Stimulated activated CD8-positive, alpha-beta memory T cell treated with anti-CD3 and anti-CD28 coated beads, Interleukin-4, amount 100 ng/mL, for 1 hour (primary cell): ENCODE data around the gene OXER1.

Experiments used
- DNase-seq, 2 donors: peaks; one replicate each; pipeline ENCODE4 v3.0.0-alpha.2; 2020; ENCODE audit warnings: low read depth in 2 of 2, low spot score in 1 of 2

Gene OXER1

DNA sequence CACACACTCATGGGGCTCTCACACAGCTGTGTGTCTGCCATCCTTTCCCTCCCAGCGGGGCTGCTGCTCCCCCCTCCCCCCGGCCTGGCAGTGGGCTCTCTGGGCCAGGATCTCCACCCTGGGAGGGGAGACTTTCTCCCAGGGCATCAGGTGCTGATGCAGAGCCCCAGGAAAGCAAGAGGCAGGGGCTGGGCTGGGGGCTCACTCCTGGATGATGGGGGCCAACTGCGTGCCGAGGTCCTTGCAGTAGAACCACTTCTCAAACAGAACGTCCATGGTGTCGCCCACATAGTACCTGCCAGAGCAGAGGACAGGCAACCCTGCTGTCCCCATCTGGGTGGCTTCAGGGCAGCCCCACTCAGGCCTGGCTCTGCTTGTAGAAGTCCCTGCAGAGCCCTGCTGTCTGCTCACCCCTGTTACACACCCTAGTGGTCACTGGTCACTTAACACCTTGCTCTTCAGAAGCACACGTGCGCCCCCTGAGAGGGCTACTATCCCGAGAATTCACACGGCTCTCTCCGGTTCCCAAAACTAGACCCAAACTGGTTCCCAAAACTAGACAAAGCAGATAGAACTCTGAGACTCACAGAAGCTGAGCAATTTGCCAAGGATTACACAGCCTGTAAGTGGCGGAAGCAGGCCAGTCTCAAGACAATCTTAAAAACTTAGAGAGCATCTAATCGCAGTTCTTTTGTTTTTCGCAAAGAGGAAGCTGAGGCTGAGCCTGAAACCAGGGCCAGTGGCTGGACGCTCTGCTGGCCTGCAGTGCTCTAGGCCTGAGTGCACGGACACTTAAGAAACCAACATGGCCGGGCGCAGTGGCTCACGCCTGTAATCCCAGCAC lies 6.6 kb upstream of the OXER1 start:
- DNase-seq = no peak

DNA sequence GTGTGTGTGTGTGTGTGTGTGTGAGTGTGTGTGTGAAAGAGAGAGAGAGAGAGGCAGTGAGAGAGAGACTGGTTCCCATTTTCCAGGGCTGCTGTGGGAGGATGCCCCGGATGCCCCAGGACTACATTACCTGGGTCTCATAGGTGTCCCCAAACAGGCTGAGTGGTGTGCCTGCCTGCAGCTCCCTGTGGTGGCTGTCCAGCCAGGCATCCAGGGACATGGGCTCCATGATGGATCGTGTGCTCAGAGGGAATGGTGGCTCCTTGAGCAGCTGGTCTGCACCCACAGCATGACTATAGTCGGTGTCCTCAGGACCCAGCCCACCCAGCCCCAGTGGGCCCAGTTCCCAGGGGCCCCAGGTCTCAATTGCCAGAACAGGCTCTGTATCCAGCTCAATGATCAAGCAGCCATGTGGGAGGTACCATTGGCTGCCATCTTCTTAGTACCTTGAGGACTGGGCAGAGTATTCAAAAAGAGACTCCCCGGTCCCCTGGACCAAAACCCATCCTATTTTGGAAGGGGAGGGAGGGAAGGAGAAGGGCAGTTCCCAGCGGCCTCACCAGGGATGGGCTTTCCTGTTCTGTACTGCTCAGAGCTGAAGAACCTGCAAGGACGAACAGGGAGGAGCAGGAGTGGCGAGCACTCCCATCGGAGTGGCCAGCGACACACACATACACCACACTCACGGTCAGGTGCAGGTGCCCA lies 5.8 kb upstream of the OXER1 start:
- DNase-seq = no peak

DNA sequence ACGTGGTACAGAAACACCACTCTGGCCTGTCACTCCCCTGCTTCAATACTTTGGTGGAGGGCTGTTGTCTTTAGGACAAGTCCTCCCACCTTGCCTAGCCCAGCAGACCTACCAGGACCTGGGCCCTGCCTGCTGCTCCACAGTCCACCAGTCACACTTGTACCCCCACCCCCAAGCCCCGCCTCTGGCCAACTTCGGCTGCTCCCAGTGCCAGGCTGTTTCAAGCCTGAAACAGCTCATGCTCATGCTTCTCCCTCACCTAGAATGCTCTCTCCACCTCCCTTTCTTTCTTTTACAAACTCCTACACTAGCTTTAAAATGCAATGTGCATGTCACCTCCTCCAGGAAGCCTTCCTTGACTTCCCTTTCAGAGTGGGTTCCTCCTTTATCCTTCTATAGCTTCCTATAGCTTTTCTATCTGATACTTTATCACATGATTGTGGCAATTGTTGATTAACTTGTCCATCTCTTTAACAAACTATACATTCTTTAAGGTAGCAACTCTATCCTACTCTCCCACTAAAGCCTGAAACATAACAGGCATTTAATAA lies 4.8 kb upstream of the OXER1 start:
- DNase-seq = no peak

DNA sequence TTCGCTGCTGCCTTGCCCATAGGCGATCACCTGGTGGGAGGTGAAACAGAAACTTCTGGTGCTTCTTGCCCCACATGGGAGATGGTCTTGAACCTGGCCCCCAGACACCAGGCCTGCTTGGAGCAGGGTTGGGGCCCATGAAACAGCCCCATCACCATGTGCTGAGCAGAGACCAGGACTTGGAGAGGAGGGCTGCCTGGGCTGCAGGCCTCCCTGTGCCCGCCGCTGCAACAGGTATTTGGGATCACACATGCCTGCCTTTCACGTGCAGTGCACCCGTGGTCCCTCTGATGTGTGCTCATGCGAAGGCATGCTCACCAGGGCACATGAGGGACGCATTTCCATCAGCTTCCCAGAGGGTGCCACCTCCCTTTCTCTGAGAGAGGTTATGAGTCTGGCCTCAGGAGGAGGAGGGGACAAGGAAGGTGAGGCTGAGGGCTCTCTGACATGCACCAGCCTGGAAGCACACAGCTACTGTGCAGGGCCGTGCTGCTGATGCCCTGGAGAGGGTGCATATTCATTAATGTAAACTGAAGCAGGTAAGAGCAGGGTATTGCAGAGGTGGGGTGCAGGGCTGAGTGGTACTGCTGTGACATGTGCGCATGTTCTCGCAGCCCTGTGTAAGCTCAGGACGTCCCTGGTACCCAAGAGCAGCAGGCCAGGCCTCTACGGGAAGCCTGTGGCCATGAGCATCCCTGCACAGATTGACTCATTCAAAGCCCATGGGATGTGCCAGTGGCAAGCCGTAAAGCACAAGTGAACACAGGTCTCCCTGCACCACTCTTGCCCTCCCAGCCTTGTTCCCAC lies 4.2 kb upstream of the OXER1 start:
- no peak for DNase-seq

DNA sequence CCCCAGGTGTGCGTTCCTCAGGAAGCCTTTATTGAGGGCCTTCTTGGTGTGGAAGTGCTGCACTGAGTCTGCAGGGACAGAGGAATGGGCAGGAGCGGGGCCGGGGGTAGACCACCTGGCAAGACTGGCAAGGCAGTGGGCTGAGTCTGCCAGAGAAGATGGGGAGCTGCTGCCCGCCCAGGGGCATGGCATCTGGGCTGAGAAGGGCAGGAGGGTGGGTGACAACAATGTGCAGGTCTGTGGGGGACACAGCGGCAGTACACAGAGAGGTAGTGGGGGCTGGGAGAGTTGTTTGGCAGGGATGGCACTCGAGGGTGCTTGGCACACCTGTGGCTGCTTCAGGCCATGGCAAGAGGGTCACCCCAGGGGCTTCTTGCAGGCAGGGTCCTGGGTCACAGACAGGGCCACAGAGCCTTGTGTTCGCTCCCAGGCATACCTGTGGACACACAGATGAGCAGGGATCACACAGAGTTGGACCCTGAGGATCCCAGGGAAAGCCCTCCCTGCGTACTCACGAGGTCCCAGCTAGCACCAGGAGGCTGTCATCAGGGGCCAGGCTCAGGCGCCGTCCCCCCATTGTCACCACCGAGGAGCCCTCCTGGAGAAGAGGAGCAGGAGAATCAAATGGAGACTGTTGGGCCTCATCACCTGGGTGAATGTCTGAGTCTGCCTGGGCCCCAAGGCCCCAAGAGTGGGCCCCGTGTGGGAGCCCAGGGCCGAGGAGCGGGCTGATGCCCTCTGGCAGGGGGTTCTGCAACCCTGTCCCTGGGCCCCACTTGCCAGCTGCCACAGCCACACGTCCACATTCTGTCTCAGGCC lies 3.4 kb upstream of the OXER1 start:
- DNase-seq = no peak

DNA sequence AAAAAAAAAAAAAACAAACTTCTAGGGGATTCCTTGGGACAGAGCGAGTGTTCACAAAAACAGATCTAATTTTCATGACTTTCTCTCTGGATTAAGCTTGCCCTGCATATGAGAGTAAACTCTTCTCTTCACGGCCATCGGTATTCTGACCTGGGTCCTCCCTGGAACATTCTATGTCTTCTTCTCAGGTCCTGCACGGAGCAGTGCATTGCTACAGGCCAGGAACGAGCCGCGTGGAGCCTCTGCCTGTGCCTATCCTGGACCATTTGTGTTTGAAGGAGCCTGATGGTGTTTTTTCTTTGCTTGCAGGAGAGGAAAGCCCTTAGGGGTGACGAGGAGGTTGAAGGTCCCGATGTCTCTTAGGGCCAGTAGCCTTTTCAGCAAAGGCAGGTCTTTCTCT lies 1.8 kb upstream of the OXER1 start:
- no peak for DNase-seq

DNA sequence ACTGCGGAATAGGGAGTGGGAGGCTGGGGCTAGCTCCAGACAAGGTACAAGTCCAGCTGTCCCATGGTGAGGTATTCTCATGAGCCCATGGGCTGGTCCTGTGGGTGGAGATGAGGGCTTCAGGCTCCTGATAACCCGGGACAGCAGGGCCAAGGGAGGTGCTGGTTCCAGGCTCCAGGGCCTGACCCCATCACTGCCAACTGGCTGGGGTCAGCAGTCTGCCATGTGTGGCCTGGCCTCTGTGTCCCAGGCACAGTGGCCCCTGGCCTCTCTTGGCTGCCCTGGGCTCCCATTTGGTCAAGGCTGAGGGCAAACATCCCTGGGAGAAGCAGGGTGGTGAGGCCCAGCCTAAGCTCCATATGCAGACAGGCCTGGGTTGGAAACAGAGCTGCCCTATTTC lies 966 bp upstream of the OXER1 start:
- no peak for DNase-seq

DNA sequence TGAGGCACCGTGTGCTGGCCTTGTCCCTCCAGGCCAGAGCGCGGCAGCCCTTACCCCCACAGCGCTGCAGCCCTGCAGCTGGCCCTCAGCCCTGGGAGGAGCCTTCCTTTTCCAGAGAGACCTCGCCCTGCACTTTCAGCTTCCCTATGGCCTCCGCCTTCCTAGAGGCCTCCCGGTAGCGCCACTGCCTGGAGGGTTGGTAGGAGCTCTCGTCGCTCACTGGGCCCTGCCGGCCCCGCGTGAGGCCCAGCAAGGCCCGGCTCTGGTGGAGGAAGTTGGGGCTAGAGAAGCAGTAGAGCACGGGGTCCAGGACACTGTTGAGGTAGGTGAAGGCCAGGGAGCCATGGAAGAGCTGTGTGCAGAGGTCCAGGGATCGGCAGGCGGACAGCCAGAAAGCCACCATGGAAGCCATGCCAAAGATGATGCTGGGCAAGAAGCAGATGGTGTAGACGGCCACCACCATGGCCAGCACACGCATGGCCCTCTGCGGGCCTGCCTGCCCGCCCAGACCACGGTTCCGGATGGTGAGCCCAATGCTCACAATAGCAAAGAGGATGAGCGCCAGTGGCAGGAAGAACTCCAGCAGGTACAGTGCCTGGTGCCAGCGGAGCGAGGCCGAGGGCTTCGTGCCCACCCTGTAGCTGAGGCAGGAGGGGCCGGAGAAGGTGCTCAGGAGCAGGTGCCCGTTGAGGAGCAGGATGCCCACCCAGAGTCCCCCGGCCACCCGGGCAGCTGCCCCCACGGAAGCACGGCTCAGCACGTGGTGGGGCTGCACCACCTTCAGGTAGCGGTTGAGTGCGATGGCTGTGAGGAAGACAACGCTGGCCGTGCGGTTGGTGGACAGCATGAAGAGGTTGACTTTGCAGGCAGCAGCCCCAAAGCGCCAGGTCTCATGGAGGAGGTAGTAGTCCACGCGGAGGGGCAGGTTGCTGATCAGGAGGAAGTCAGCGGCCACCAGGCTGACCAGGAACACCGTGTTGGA lies 821 bp downstream of the OXER1 start:
- DNase-seq = no peak

DNA sequence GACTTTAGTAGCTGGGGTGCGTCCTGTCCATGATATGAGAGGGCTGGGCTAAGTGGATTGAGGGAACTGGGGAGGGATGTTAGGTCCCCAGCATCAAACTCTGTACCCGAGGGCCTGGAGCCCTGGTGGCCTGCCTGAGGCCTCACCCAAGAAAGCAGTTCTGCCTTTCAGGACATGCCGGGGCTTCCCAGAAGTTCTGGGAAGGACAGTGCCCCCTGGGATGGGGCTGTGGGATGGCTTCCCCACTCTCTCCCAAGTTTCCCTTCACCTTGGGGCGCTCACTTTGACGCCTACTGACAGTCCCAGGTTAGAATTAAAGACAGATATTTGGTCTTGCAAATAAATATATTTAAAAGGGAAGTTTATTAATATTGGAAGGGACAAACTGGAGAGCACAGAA lies 1.8 kb downstream of the OXER1 start:
- no peak for DNase-seq

DNA sequence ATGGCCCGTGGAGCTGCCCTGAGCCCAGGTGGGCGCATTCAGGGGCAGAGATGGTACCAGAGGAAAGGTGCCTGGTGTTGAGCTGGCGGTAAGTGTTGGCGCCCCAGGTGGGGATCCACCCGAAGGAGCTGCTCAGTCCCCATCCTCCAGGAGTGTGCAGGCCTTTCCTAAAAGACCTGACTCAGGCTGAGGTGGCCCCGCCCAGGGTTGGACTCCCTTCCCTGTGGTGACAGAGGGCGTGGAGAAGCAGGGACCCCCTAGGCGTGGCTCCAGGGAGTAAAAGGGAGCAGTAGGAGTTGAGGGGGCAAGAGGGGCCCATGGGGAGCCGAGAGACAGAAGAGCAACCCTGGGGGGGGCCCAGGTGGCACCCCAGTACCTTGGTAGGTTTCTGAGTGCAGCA lies 2.4 kb downstream of the OXER1 start:
- no peak for DNase-seq

DNA sequence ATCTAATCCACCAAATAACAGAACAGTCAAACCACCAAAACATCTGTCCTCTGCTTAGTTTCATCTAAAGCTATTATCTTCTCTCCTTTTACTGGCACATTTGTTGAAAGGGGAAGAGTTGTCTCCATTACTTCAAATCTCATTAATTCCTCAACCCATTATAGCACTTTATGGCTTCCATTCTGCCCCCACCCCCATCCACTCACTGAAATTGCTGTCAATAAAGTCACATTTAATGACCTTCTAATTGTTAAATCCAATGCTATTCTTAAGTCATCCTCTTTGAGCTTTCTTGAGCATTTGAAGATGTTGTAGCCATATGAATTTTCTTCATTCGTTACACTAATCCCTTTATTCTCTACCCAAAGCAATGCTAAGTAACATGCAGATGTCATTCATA lies 5.2 kb downstream of the OXER1 start:
- no peak for DNase-seq

DNA sequence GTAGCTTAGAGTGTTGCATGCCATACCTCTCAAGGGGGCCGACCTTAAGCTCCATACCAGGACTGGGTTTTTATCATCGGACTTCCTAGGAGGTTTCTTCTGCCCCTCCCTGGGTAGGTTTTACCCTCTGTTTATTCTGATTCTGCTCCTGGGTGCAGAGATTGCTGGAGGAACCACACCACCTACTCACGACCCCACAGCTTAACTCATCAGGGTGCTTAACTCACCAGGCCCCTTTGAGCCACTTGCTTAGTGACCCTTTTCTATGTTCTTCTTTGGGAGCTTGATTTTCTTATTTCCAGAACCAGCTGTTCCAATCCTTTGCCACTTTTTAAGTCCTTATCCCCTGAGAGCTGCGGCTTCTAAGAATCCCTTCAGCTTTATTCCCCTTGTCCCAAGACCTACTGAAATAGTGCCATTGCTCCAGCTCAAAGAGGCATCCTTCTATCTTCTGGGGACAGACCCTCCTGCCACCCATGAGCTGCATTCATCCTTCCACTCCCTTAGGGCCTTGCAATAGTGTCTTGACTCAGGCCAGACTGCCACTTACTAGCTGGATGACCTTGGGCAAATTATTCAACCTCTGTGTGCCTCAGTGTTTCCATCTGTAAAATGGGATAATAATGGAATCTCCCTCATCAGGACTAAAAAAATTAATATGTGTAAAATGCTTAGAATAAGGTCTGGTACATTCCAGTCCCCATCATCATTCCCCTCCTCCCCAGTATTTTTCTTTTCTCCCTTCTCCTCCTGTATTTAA lies 5.8 kb downstream of the OXER1 start:
- DNase-seq = no peak

DNA sequence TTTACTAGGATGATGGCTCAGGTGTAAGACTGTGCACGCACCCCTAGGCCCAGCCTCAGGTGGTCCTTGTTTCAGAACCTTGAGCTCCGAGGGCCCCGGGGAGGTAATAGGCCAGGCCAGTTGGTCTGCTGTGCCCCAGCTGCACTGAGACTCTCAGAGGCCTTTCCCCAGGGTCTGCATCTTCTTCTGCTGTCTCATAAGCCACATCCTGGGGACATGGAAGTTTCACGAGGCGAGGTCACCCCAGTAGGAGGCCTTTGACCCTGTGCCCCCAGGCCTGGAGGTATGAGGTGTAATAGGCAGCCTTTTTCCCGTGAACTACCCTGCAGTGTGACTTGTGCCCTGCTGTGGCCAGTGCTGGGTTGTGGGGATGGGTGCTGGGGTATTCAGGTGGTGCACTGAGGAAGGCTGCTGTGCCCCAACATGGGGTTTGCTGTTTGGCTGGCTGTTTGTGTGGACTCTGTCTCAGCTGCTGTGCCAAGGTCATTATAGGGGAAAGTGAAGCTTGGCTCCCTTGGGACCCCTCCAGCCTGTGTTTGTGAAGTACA lies 6.9 kb downstream of the OXER1 start:
- no peak for DNase-seq

DNA sequence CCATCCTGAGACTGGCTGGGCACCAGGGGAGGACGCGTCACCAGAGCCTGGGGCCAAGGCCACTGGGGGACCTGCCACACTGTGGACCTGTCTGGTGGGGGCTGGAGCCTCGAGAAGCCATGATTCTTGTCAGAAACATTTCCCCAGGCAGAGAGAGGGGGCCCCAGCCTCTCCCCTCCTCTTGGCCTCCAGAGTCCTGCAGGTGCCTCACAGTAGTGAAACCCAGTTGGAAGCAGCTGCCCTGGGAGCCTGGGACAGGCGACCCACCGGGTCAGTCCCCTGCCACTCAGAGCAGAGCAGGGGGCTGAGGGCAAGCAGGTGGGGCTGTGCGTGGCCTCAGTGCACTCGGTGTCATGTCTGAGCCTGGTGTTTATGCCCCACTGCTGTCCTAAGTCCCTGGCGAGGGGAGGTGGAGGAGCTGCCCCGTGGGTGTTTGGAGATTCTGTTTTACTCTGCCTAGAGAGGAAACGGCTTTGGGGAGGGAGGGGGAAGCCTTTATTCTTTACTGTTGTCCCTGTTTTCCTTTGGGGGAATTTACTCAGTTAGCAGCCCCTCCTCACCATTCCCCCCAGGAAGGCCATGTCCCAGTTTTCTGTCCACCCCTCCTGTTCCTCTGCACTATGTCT lies 7.7 kb downstream of the OXER1 start:
- DNase-seq = no peak

DNA sequence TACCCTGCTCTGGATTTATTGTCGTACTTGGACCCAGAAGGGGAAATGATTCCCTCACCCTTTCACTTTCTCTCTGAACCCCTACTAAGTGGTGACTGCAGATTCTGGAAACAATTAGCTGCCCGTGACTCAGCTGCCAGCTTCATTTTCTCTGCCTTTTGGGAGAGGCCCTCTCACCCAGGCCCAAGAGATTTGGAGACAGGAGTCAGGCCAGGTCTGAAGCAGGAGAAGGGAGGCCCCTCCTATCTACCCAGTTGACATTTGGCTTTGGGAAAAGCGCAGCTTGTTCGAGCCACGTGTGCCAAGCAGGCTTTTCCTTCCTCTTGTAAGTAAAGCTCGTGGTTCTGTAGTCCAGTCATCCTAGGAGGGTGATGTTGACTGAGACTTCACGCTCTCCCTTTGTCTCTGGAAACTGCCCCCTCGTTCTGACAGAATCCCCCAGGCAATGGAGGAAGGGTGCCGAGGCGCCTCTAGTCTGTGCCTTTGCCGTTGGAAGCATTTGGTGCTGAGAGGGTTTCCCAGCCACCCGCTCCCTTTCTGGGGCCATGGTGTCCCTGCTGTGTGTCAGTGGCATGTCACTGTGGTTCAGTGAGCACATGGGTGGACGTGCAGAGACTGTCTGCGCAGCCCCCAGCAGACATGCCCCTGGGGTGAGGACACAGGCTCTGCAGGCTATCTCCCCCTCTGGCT lies 8.6 kb downstream of the OXER1 start:
- DNase-seq = no peak

DNA sequence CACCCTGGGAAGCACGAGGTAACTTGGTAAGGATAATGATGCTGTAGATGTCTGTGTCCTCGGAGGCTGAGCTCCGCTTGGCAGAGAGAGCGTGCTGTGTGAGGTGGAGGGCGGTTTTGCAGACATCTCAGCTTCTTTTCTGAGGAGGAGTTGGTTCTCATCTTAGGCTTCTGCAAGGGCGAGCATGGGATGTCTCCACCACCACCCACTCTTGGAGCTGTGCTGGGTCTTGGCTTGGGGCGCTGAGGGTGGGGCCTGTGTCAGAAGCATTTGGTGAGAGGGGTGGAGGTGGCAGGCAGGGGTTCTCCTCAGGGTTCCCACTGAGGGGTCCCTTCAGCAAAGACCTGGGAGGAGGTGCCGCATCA lies 9.2 kb downstream of the OXER1 start:
- no peak for DNase-seq

DNA sequence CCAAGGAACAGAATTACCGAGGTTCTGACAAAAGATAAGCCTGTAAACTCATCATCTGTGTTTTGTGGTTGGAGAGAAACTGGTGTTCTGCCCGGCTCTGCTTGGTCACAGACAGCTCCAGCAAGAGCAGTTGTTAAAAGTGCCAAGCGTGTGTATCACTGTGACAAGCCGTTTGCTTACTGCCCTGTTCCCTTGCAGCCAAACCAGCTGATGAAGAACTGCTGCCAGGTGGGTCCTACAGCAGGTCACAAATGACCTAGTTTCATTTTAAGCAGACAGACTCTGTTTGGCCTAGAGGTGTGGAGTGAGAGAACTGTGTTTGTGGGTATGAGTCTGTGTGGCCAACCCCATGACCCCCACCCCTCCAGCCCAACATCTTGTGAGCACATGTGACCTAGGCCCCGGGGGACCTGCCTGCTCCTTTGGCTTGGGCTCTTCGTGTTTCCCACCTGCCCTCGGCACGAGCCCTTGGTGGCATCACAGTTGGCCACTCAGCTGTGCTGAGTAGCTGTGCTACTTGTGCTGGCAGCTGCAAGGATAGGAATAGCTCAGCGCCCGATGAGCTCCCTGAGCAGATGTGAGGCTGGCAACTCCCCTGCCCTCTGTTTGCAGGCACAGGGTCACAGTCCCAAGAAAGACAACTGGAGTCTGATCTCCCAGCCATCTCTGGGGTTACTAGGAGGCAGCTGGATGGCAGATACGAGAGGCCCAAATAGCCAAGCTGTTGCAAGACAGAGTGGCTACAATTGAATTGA lies 9.7 kb downstream of the OXER1 start:
- no peak for DNase-seq
